Pons (tissue), 1 donor: Measurements from ENCODE around the gene TENM3.
"Not testable (repeated sequence)": the region's sequence is repeated elsewhere in the genome, so short reads cannot be mapped to it uniquely, and the experiment has no call there.

Source experiments
- DNase-seq: peaks from one replicate; pipeline ENCODE4 v3.0.0-alpha.2; 2016; ENCODE audit warnings: low spot score

The TENM3 gene

DNA sequence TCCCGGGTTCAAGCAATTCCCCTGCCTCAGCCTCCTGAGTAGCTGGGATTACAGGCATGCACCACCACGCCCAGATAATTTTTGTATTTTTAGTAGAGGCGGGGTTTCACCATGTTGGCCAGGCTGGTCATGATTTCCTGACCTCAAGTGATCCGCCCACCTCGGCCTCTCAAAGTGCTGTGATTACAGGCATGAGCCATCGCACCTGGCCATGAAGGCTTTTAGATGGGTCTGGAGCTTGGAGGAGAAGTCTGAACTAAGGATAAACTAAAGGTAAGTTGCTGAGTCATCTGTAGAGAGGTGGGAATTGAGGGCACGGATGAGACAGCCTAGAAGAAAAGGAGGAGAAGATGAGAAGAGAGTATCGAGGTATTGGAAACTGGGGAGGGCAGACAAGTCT lies at the start of gene TENM3:
TSS of gene TENM3 (plus strand) at position 199 of the 400 bp plus-strand sequence. CDS start 80,619 bp downstream, outside the sequence.
- not testable (repeated sequence) for DNase-seq

DNA sequence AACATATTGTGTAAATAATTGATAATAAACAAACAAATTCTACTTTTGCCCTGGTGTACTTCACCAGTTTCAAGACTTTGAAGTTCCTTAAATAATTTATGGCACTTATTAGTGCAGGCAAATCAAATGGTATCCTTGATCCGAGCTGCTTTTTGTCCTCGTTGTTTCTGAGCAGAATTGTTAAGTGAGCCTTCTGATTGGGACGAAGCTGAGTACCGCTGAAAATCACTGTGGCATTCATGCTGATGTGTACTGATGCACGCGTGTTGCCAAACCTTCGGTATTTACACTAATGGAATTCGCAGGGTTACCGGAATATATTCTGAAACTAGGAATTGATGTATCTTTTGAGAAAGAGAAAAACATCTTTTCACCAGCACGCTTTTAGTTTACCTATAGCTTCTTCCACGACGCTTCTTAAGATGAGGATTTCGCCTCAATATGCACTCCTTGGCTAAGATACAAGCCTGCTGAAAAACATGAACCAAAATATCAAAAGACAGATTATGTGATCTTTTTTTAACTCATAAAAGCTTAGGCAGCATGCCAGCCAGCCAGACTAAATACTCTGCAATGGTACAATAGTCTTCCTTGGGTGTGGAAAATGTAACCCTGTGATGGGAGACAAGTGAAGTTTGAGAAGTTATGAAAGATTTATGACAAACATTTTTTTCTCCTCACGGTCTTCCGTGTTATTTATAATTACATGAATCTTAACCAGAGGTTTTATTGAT lies 48.9 kb upstream of the TENM3 start:
- DNase-seq, result no peak

- DNase-seq, result no peak
Measured at GRCh38 chr4:182197611-182198010, 45.6 kb upstream of the TENM3 start.

GRCh38 chr4:182201871-182202270 lies 41.3 kb upstream of the TENM3 start:
- no peak for DNase-seq

DNA sequence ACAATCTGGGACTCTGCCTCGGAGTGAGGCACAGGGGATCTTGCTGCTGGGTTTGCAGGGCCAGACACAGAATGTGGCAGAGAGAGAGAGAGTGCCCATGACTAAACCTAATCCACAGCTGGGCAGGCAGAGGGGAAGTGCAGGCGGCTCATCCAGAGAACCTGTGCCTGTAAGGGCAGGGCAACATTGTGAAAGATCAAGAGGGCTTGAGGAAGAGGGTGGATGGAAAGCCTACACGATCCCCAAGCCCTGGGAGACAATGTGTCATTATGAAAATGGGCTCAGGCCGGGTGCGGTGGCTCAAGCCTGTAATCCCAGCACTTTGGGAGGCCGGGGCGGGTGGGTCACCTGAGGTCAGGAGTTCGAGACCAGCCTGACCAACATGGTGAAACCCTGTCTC lies 40.6 kb upstream of the TENM3 start:
- no peak for DNase-seq

GRCh38 chr4:182203872-182204411 lies 39.3 kb upstream of the TENM3 start:
- DNase-seq, result no peak

GRCh38 chr4:182205306-182205705 lies 37.9 kb upstream of the TENM3 start:
- DNase-seq, result no peak

DNA sequence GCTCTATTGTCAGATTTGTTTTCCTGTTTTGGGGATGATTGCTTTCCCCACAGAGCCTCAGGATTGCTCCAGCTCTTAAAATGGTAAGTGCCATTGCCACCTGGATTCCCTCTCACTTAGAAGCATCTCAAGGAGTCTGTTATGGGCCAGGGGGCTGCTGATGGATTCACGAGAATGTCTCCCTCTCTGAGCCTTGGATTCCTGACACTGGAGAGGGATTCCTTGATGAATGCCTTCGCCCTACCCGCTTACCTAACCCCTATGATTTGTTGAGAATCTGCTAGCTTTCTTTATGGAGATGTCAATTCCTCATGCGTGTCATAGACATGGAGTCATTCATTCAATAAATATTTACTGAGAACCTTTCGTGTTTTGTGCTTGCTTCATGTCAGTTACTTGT lies 36.9 kb upstream of the TENM3 start:
- no peak for DNase-seq

GRCh38 chr4:182206916-182207315 lies 36.3 kb upstream of the TENM3 start:
- no peak for DNase-seq

- DNase-seq, result no peak
Measured at GRCh38 chr4:182207830-182208396, 35.3 kb upstream of the TENM3 start.

DNA sequence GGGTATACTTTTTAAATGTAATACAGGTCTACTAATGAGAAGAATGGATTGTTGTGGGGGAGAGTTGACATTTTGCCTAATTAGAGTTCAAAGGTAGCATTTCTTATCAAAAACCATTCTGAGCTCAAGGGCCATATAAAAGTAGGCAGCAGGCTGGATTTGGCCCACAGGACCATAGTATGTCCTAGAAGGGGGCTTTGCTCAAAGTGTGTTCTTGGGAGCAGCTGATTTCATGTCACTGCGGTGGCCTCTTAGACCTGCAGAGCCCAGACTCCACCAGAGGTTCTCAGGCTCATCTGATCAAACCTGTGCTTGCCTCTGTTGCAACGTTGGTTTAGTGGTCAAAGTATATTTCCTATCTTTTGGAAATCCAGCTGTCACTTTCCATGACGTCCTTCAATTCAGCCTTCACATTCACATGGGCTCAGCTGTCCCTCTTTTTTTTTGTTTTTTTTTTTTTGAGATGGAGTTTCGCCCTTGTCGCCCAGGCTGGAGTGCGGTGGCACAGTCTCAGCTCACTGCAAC lies 34.6 kb upstream of the TENM3 start:
- no peak for DNase-seq

GRCh38 chr4:182212211-182212761 lies 30.9 kb upstream of the TENM3 start:
- no peak for DNase-seq

DNA sequence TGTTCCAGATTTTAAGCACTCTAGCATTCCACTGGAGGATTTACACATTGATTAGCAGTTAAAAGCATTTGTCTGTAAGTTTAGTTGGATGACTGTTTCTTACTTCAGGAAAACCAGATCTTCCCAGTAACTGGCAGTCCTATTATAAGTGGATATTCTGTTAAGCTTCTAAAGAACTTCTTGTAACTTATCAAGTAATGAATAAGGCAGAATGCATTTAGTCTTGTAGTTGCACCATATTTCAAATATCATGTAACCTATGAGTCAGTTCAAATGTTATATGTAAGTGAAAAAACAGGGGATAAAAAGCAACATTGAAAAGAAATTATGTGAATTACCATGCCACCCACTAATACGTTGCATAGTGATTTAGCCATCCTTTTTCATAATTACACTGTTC lies 30.2 kb upstream of the TENM3 start:
- no peak for DNase-seq

GRCh38 chr4:182215148-182215547 lies 28.1 kb upstream of the TENM3 start:
- DNase-seq, result no peak

DNA sequence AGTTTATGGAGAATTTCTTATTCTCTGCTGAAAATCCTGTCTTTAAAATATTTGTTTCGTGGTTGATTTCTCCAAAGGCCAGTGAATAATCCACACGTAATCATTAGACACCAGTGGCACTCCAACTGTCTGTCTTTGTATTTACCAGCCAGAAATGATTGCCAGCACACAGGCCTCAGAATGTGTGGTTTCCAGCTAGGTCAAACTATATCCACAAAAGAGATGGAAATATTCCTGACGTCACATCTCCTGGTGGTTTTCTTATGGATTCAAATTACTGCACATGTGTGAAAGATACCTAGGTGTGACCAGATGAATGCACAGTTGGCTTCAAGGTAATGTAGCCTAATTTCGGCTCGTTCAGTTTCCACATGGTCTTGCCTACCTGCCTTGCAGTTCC lies 27.2 kb upstream of the TENM3 start:
- no peak for DNase-seq

DNA sequence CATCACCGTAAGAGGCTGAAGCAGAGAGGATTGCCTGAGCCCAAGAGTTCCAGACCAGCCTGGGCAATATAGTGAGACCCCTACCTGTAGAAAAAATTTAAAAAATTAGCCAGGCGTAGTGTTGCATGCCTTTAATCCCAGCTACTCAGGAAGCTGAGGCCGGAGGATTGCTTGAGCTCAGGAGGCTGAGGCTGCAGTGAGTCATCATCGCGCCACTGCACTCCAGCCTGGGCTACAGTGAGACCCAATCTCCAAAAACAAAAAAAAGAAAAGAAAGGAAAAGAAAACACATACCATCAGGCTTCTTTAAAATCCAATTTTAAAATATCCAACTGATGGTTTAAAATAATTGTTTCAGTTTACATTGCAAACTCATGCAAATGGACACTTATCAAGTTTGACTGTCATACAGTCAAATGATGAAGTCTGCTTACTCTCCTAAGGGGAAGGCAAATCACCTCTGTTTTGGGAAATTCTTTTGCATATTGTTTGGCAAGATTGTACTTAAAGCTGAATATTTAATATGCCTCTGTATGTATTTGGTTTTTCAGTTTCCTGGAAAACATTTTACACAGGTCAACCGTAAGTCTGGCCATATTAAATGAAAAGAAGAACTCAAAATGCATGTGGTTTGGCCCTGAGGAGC lies 23.7 kb upstream of the TENM3 start:
- no peak for DNase-seq

- DNase-seq, result no peak
Measured at GRCh38 chr4:182221987-182222386, 21.2 kb upstream of the TENM3 start.

DNA sequence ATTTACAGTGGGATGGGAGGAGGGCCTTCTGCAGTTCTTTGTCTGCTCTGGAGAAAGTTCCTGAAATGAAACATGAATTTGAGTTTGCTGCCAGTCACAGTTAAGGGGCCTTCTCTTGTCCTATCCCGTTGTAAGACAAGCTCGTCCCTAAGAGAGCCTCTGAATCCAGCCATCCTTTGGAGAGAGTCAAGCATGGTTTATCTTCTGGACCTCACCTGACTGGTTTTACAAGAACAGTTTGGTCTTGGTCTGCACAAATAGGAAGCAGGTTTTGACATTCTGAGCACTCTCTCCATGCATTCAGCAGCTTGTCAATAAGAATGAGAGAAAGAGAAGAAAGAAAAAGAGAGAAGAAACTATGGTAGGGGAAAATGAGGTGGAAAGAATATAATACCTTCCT lies 20.4 kb upstream of the TENM3 start:
- no peak for DNase-seq

GRCh38 chr4:182223708-182224107 lies 19.5 kb upstream of the TENM3 start:
- DNase-seq, result no peak

GRCh38 chr4:182224192-182224850 lies 18.9 kb upstream of the TENM3 start:
- DNase-seq, result no peak

- no peak for DNase-seq
Measured at GRCh38 chr4:182225257-182225852, 17.8 kb upstream of the TENM3 start.

DNA sequence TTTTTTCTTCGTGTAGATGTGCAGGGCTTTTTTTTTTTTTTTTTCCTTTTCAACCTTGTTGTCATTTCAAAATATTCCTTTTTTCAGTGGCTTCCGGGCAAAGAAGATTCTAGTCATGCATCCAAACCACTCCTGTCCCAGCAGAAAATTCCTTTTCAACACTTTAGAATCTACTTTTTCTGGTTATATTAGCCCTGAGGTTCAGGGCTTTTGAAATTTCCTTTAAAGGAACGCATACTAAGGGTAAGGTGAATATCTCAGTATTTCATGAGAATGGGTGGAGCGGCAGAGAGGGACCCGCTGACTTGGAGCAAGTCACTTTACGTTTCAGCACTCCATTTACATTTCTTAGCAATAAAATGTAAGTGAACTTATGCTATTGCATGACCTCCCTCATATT lies 15.6 kb upstream of the TENM3 start:
- DNase-seq, result no peak
